H1 (cell line): ENCODE measurements around the gene CTIF. TPM values are rescaled to one million over a fixed set of nuclear protein-coding genes. Genes with fewer than 3 reads are reported as not detected.
A peak's percentile ranks its signal among the peaks of the same experiment; 100 is the strongest.

Experiments
- CTCF ChIA-PET: fragments of 300-600 bp; sonication (Branson Sonifier 250); formaldehyde crosslinking; loops from one replicate; lab custom pipeline; 2021; ENCODE audit not compliant: partially characterized antibody; lab: Charles Lee
- POLR2A ChIA-PET: fragments of 300-600 bp; sonication (Branson Sonifier 250); formaldehyde crosslinking; loops from one replicate; lab custom pipeline; 2021; ENCODE audit warnings: inconsistent platforms; ENCODE audit not compliant: partially characterized antibody; lab: Charles Lee
- DNase-seq, 2 experiments: peaks; one replicate each; pipeline versions ENCODE4 v3.0.0 to v3.0.0-alpha.2; 2010 to 2022; ENCODE audit warnings: low spot score in 2 of 2, low read depth in 1 of 2, mixed read lengths in 1 of 2
- FAIRE-seq: peaks from 2 replicates; lab custom pipeline; 2011; peaks lifted over from hg19 to GRCh38; lab: Jason Lieb, UNC
- H2AFZ ChIP-seq: 2 replicates; pipeline ENCODE4 v1.8.1; 2012; ENCODE audit warnings: low read length, inconsistent platforms
- H2AK5ac ChIP-seq: 2 replicates; pipeline ENCODE4 v1.6.1; 2013; ENCODE audit warnings: low read depth, low read length
- H2BK120ac ChIP-seq: replicated peaks from 2 replicates; pipeline ENCODE3; 2013; ENCODE audit warnings: low read depth, low read length, inconsistent platforms
- H2BK12ac ChIP-seq: 2 replicates; pipeline ENCODE4 v1.6.1; 2013; ENCODE audit warnings: low read depth, low read length
- H2BK15ac ChIP-seq: 2 replicates; pipeline ENCODE4 v1.6.1; 2013; ENCODE audit warnings: low read length
- H2BK20ac ChIP-seq: 2 replicates; pipeline ENCODE4 v1.6.1; 2013; ENCODE audit warnings: low read length
- H2BK5ac ChIP-seq: 2 replicates; pipeline ENCODE4 v1.6.1; 2013; ENCODE audit warnings: low read depth, low read length
- H3K14ac ChIP-seq: 2 replicates; pipeline ENCODE4 v1.6.1; 2013; ENCODE audit warnings: inconsistent platforms; ENCODE audit not compliant: insufficient read length
- H3K18ac ChIP-seq: 2 replicates; pipeline ENCODE4 v1.6.1; 2013; ENCODE audit warnings: low read length; ENCODE audit errors: extremely low read depth
- H3K23ac ChIP-seq: 2 replicates; pipeline ENCODE4 v1.6.1; 2013; ENCODE audit warnings: inconsistent platforms; ENCODE audit not compliant: insufficient read length
- H3K23me2 ChIP-seq: 2 replicates; pipeline ENCODE4 v1.6.1; 2013; ENCODE audit warnings: low read depth, low read length
- H3K27ac ChIP-seq: 2 replicates; pipeline ENCODE4 v1.6.1; 2011; ENCODE audit warnings: low read depth, low read length, inconsistent platforms
- H3K27me3 ChIP-seq, 4 experiments: replicated peaks in 1 of 4; 1 replicate in 1 of 4; 2 replicates in 3 of 4; pipeline versions ENCODE4 v1.6.1 to v1.8.1; 2011 to 2013; ENCODE audit warnings: low read length in 3 of 4, mild to moderate bottlenecking in 3 of 4, inconsistent platforms in 2 of 4, mixed read lengths in 2 of 4, moderate library complexity in 1 of 4; ENCODE audit not compliant: control insufficient read depth in 3 of 4, insufficient read depth in 3 of 4; ENCODE audit errors: extremely low read depth in 1 of 4
- H3K36me3 ChIP-seq, 4 experiments: 2 replicates each; pipeline versions ENCODE4 v1.6.1 to v1.8.1; 2011 to 2013; ENCODE audit warnings: mild to moderate bottlenecking in 4 of 4, low read length in 3 of 4, moderate library complexity in 2 of 4, control low read depth in 1 of 4, inconsistent platforms in 1 of 4; ENCODE audit not compliant: insufficient read depth in 4 of 4, control insufficient read depth in 2 of 4
- H3K4ac ChIP-seq: replicated peaks from 2 replicates; pipeline ENCODE3; 2013; ENCODE audit warnings: low read length, low read depth, mixed read lengths, inconsistent platforms; ENCODE audit not compliant: insufficient read length
- H3K4me1 ChIP-seq, 4 experiments: replicated peaks in 1 of 4; 1 replicate in 1 of 4; 2 replicates in 3 of 4; pipeline versions ENCODE4 v1.6.1 to v1.8.1; 2011 to 2013; ENCODE audit warnings: low read length in 3 of 4, inconsistent platforms in 2 of 4, mixed read lengths in 1 of 4; ENCODE audit not compliant: insufficient read depth in 4 of 4, control insufficient read depth in 3 of 4
- H3K4me2 ChIP-seq, 2 experiments: 2 replicates each; pipeline versions ENCODE4 v1.6.1 to v1.8.1; 2011 to 2013; ENCODE audit warnings: low read depth in 2 of 2, low read length in 2 of 2, control low read depth in 1 of 2, inconsistent platforms in 1 of 2, mild to moderate bottlenecking in 1 of 2; ENCODE audit not compliant: insufficient read depth in 1 of 2
- H3K4me3 ChIP-seq, 4 experiments: fragments of 200-600, 300-600 bp in 1 of 4; sonication (generic), shearing (Covaris generic), sonication (Bioruptor Twin) in 1 of 4; 2 replicates each; pipeline versions ENCODE4 v1.5.1 to v1.8.1; 2011 to 2016; ENCODE audit warnings: low read length in 4 of 4, low read depth in 3 of 4, control low read depth in 2 of 4, inconsistent platforms in 2 of 4, mild to moderate bottlenecking in 2 of 4, mixed read lengths in 1 of 4, moderate library complexity in 1 of 4; ENCODE audit not compliant: insufficient read depth in 2 of 4; ENCODE audit errors: extremely low read depth in 1 of 4
- H3K56ac ChIP-seq: replicated peaks from 2 replicates; pipeline ENCODE3; 2013; ENCODE audit warnings: low read depth, mild to moderate bottlenecking, mixed read lengths, low read length, inconsistent platforms; ENCODE audit not compliant: insufficient read length
- H3K79me1 ChIP-seq: 2 replicates; pipeline ENCODE4 v1.6.1; 2013; ENCODE audit warnings: low read depth, low read length, control low read depth
- H3K79me2 ChIP-seq, 2 experiments: 2 replicates each; pipeline versions ENCODE4 v1.6.1 to v1.8.1; 2012 to 2013; ENCODE audit warnings: low read length in 2 of 2, mild to moderate bottlenecking in 2 of 2, inconsistent platforms in 1 of 2; ENCODE audit not compliant: insufficient read depth in 2 of 2, control insufficient read depth in 1 of 2
- H3K9ac ChIP-seq, 4 experiments: replicated peaks in 1 of 4; 1 replicate in 1 of 4; 2 replicates in 3 of 4; pipeline versions ENCODE4 v1.6.1 to v1.8.1; 2011 to 2013; ENCODE audit warnings: low read depth in 3 of 4, low read length in 3 of 4, control low read depth in 2 of 4, mild to moderate bottlenecking in 2 of 4, moderate library complexity in 2 of 4, inconsistent platforms in 1 of 4; ENCODE audit errors: extremely low read depth in 1 of 4
- H3K9me3 ChIP-seq, 2 experiments: 2 replicates each; pipeline versions ENCODE4 v1.6.1 to v1.8.1; 2012 to 2013; ENCODE audit warnings: mild to moderate bottlenecking in 2 of 2, moderate library complexity in 2 of 2, control low read depth in 1 of 2, inconsistent platforms in 1 of 2, low read depth in 1 of 2, low read length in 1 of 2, mixed read lengths in 1 of 2; ENCODE audit not compliant: insufficient read depth in 2 of 2
- H4K20me1 ChIP-seq, 2 experiments: replicated peaks in 1 of 2; 2 replicates each; pipeline versions ENCODE3 to v1.8.1; 2011 to 2013; ENCODE audit warnings: inconsistent platforms in 2 of 2, low read length in 2 of 2, mild to moderate bottlenecking in 1 of 2; ENCODE audit not compliant: insufficient read depth in 2 of 2, control insufficient read depth in 1 of 2
- H4K5ac ChIP-seq: 2 replicates; pipeline ENCODE4 v1.6.1; 2013; ENCODE audit warnings: low read length, low read depth, mixed read lengths, inconsistent platforms; ENCODE audit not compliant: insufficient read length
- H4K8ac ChIP-seq: 2 replicates; pipeline ENCODE4 v1.8.0; 2013; ENCODE audit warnings: mild to moderate bottlenecking, moderate library complexity, low read length, inconsistent platforms; ENCODE audit not compliant: insufficient read depth; ENCODE audit errors: extremely low read depth
- H4K91ac ChIP-seq: replicated peaks from 2 replicates; pipeline ENCODE3; 2013; ENCODE audit warnings: low read length, mixed read lengths, inconsistent platforms; ENCODE audit not compliant: insufficient read length
- NRF1 ChIP-seq: IDR thresholded peaks from 2 replicates; pipeline ENCODE4 v1.6.1; 2011; ENCODE audit warnings: mild to moderate bottlenecking, low read depth, low read length, improper control_type of control experiment
- RAD21 ChIP-seq, 2 experiments: IDR thresholded peaks in 1 of 2; conservative IDR thresholded peaks in 1 of 2; 2 replicates each; pipeline ENCODE4 v1.6.1; 2011; ENCODE audit warnings: low read depth in 2 of 2, low read length in 2 of 2, improper control_type of control experiment in 1 of 2, inconsistent platforms in 1 of 2, mild to moderate bottlenecking in 1 of 2, moderate library complexity in 1 of 2
- SP1 ChIP-seq: IDR thresholded peaks from 2 replicates; pipeline ENCODE4 v1.6.1; 2011; ENCODE audit warnings: low read depth, low read length
- WGBS, 2 experiments: shearing (Covaris generic) in 1 of 2; methylation state at CpG; one replicate each; pipeline versions ENCODE4 v1.1.6 to v1.1.7; 2013 to 2015; ENCODE audit warnings: low lambda C conversion rate in 2 of 2, mixed read lengths in 2 of 2, inconsistent platforms in 1 of 2, low coverage in 1 of 2, missing lambda C conversion rate in 1 of 2; ENCODE audit not compliant: insufficient replicate concordance in 2 of 2, insufficient coverage in 1 of 2, insufficient read length in 1 of 2; ENCODE audit errors: extremely low coverage in 1 of 2, missing lambda C conversion rate in 1 of 2; 5-methylcytosine and 5-hydroxymethylcytosine counted together
- polyA plus RNA-seq, 7 experiments: library from polyadenylated mRNA; depleted of rRNA in 3 of 7; stranded (reverse) in 5 of 7; unstranded in 2 of 7; fragments of >200 nt in 5 of 7; fragments of 200-250 nt in 2 of 7; gene quantifications; 1 replicate in 5 of 7; 2 replicates in 1 of 7; 4 replicates in 1 of 7; pipeline versions ENCODE4 v1.2.1 to v1.2.3, GENCODE V29; 2011 to 2013; ENCODE audit warnings: missing spikeins in 2 of 7, mixed read lengths in 2 of 7
- total RNA-seq: library from RNA; stranded (reverse); fragmentation: NEBNext Ultra II Directional; extraction: Animal tissue kit (Norgen Biotek cat#: 25700); gene quantifications from 2 replicates; pipeline ENCODE4 v1.2.1, GENCODE V29; 2021
- TF ChIP-seq, protein P1 (sequence below), 3 experiments: IDR thresholded peaks; 1 replicate in 2 of 3; 2 replicates in 1 of 3; pipeline versions ENCODE4 v1.5.1 to v1.6.1; 2011; ENCODE audit warnings: low read length in 3 of 3, mild to moderate bottlenecking in 3 of 3, inconsistent platforms in 2 of 3, low read depth in 1 of 3, moderate library complexity in 1 of 3; ENCODE audit not compliant: insufficient read depth in 1 of 3; ENCODE audit errors: control extremely low read depth in 1 of 3

CTIF gene
- total and polyA plus RNA-seq, 2 of the 8 experiments (the other 6 are each of a cell fraction or from before 2014, with no cell fraction given): 9.0 to 17.8 TPM

DNA sequence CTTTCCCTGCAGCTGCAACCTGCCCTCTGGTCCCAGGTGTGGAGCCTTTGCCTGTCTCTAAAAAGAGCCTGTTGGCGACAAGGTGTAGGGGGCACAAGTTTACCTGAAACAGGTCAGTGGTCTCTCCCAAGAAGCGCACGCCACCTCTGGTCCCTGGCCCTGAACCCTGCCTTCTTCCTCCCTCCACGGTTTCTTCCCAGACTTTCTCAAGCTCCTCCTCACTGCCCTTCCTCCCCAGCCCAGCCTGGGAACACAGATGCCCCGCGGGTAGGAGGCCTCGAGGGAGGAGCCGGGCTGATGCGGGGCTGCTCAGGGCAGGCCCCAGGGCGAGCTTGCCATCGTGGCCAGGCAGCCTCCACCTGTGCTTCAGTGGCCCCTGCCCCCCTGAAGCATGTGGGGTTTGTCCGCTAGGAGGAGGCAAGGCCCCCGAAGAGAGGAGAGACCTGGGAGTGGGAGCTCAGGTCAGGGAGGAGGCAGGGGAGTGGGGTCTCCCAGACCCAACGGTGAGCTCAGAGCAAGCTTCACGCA is 322.4 kb downstream of the CTIF start:
- Histone ChIP-seq H4K8ac (peak overlapping the region; percentile 81), H3K27ac (no peak overlapping the region)
- CTCF ChIA-PET: interaction anchor here (0.6 to 3.7 kb wide), 18 partner anchors 11 to 238 kb away, joined by 3 to 24 read pairs (median 4); no protein-coding TSS in a partner anchor

More for the DNA sequence above, 322.4 kb downstream of the CTIF start:
- H4K20me1 ChIP-seq: no peaks in the 10 kb centered on the region
- H3K9ac ChIP-seq: no peak overlapping the region; a peak in 1 of 7 replicates
- H2BK120ac ChIP-seq: no peak overlapping the region
- TF ChIP-seq NRF1: no peak
- TF ChIP-seq RAD21 (IDR thresholded peaks at IDR 0.05 in 1 of 2, conservative IDR thresholded peaks at IDR 0.05 in 1 of 2; ENCODE audit: low read depth in 2 of 2, low read length in 2 of 2): peak in 1 of 2 experiments; percentile 32; a peak in 1 of 4 replicates
- TF ChIP-seq SP1: no peak
- TF ChIP-seq, protein P1, sequence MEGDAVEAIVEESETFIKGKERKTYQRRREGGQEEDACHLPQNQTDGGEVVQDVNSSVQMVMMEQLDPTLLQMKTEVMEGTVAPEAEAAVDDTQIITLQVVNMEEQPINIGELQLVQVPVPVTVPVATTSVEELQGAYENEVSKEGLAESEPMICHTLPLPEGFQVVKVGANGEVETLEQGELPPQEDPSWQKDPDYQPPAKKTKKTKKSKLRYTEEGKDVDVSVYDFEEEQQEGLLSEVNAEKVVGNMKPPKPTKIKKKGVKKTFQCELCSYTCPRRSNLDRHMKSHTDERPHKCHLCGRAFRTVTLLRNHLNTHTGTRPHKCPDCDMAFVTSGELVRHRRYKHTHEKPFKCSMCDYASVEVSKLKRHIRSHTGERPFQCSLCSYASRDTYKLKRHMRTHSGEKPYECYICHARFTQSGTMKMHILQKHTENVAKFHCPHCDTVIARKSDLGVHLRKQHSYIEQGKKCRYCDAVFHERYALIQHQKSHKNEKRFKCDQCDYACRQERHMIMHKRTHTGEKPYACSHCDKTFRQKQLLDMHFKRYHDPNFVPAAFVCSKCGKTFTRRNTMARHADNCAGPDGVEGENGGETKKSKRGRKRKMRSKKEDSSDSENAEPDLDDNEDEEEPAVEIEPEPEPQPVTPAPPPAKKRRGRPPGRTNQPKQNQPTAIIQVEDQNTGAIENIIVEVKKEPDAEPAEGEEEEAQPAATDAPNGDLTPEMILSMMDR (IDR thresholded peaks at IDR 0.05; ENCODE audit: control extremely low read depth in 1 of 3, insufficient read depth in 1 of 3, low read depth in 1 of 3, low read length in 3 of 3): peak in 2 of 3 experiments; percentile 7 to 10; a peak in 2 of 4 replicates
- peak overlapping the region; percentile 71; the same call in 1 of the 2 replicates for H3K18ac ChIP-seq
- H3K23me2 ChIP-seq: no peaks in the 10 kb centered on the region
- peak overlapping the region; percentile 44 for H3K4ac ChIP-seq
- peaks cover under 1 to 3% of the 10 kb centered on the region in 2 experiments; a peak in 2 of 4 replicates for H3K9me3 ChIP-seq
- peak overlapping the region; percentile 10 for H4K5ac ChIP-seq
- no peaks in the 10 kb centered on the region for H3K79me1 ChIP-seq
- DNase-seq (no peak), FAIRE-seq (no peak)
- H3K27me3 ChIP-seq: no peaks in the 10 kb centered on the region
- H3K14ac ChIP-seq: no peak overlapping the region
- peak overlapping the region in 1 of 2 experiments; percentile 5; a peak in 1 of 4 replicates for H3K4me2 ChIP-seq
- no peak overlapping the region for H3K56ac ChIP-seq
- H3K4me3 ChIP-seq: no peak overlapping the region
- WGBS, 2 experiments: 78% methylated on average over 15 of the region's 15 CpGs; no CpG with 5 or more reads in 1 of the 2 experiments
- H3K23ac ChIP-seq: no peak overlapping the region
- no peaks in the 10 kb centered on the region for H3K36me3 ChIP-seq
- H2BK20ac ChIP-seq: no peak overlapping the region
- no peaks in the 10 kb centered on the region for H3K79me2 ChIP-seq
- H2AK5ac ChIP-seq: no peak overlapping the region
- no peak overlapping the region for H2AFZ ChIP-seq
- peak overlapping the region; percentile 13 for H2BK12ac ChIP-seq
- H4K91ac ChIP-seq: peak overlapping the region; percentile 68
- POLR2A ChIA-PET: interaction anchor here (1.4 to 2.5 kb wide), 5 partner anchors 11 to 90 kb away, joined by 3 to 6 read pairs (median 5); no protein-coding TSS in a partner anchor
- peaks cover 0 to 29% (median 22%) of the 10 kb centered on the region in 4 experiments; a peak in 6 of 7 replicates for H3K4me1 ChIP-seq
- peak overlapping the region; percentile 75; the same call in 1 of the 2 replicates for H2BK5ac ChIP-seq
- H2BK15ac ChIP-seq: no peak overlapping the region
